ENCODE measurements around the gene SYMPK.

SYMPK gene

DNA sequence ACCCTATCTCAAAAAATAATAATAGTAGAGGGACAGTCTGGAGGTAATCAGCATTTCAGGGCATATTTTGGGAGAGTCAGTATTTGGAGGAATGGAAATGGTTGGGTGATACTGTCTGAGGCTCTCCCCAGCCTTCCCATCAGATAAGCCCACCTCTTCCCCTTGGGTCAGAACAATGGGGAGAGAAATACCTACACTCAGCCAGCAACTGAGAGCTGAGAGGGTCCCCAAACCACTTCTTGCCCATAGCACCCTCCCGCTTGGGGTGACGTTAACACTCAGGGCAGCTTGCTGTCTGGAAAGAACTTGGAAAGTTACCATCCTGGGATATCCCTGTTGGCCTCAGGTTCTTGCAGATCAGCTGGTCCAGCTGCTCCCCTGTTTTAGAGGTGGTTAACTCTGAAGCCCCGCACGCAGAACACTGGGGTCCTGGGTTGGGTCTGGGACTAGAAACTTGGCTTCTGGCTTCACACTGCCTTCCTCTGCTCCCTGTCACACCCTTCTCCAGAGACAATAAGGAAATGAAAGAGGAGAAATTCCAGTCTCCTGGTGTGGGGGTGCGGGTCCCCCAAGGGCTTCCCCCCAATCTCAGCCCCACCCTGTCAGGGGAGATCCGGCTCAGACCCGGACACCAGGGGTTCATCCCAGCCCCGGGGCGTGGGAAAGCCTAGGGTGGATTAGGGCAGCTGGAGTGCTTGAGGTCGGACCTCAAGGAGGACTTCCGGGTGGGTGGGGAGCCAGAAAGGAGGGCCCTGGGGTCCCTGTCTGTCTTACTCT, 3.6 kb upstream of the SYMPK start:
- DNase-seq (ENCODE audit: low spot score), result no peak

DNA sequence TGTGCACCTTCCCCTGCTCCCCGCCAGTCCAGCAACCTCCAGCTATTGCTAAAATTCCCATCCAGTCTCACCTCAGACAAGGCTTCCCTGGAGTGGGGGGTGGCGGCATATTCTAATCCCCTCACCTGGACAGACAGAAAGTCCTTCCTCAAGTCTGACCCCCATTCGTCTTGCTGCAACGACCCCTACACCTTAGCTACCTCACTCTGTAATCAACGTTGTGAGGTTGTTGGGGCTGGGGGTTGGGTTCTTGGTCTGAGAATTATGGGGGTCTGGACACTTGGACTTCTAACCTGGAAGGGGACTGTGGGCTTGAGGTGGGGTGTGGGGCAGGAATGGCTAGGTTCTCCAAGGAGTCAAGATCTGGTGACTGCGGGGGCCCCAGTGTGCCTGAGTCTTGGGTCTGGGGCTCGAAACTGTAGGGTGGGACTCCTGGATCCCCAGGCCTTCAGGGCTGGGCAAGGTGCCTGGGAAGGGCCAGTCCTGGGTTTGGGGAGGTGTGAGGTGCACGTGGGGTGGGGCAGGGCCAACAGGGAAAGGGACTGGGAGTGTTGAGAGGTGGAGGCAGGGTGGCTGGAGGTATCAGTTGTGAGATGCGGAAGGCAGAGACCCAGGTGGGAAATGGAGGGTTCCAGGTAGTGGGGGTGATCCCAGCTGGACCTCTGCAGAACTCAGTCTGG, 2.5 kb upstream of the SYMPK start:
- DNase-seq (ENCODE audit: low spot score), result no peak

DNA sequence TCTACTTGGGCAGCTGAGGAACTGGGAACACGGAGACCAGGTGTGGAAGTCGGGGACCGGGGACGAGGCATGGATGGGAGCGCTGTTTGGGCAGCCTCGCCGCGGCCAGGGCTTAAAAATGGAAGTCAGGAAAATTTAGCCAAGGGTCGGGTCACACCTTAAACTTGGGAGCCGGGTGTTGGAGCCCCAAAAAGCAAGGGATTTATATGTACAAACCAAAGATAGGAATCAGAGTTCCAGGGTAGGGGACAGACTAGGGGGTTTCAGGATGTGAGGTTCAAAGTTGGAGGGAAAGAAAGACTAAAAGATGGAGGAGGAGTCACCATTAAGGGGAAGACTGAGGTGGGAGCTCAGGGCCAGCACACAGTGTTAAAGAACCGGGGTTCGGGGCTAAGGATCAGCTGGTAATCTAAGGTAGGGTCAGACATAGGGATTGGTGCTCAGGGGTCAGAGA, 1.7 kb upstream of the SYMPK start:
- DNase-seq (ENCODE audit: low spot score), result no peak

DNA sequence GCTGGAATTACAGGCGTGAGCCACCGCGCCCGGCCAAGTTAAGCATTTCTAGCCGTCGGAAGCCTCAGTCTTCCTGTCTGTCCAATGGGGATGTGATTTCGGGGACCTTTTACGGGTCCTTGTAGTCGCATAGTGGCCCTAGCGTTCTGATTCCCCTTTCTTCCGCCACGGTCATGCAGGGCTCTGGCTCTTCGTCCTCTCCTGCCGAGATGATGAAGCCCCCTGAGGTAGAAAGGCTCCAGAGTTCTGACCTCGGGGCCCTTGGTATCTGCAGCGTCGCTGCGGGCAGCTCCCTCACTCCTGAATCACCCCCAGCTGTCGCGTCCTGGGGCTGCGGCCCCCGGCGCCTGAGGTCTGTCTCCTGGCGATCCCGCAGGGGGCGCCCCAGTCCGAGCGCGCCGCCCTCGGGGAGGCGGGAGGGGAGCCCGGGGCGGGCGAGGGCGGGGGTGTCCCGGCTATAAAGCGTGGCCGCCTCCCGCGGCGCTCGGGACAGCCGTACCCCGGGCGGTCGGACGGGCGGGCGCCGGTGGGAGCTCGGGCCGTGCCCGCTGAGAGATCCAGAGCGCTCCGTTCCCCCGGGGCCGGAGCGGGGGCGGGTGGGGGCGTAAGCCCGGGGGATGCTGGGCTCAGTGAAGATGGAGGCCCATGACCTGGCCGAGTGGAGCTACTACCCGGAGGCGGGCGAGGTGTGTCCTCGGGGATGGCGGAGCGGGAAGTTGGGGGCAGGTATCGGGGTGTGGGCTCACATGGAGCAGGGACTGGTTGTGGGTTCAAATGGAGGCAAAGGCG, 1.1 kb upstream of the SYMPK start, which contains the start of gene FOXA3:
Gene FOXA3 (plus strand): TSS at position 487 of the 789 bp plus-strand sequence. CDS start 131 bp downstream, at position 618.
- DNase-seq (ENCODE audit: low spot score), result peak; percentile 78

DNA sequence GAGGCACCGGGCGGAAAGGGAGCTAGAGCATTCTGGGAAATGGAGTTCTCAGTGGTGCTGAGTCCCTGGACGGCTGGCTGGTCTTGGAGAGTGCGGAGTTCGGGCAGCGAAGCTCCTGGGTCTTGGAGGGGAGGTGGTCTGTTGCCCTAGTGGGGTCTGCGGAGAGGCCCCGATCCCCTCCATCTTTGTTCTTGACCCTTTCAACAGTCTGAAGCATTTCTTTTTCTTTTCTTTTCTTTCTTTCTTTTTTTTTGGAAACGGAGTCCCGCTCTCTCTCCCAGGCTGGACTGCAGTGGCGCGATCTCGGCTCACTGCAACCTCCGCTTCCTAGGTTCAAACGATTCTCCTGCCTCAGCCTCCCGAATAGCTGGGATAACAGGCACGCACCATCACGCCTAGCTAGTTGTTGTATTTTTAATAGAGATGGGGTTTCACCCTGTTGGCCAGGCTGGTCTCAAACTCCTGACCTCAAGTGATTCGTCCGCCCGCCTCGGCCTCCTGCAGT, 440 bp upstream of the SYMPK start:
- DNase-seq (ENCODE audit: low spot score), result no peak

DNA sequence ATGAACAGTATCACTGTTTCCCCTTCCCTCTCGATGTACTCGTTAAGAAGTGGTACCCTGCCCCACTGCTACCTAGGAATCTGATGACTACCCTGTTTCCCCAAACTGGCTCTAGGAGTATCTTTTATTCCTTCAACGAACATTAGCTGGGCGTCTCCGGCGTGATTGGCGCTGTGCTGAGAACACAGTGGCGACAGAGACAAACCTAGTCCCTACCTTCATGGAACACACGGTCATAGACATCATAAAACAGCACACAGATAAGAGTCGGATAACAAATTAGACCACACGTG, 730 bp downstream of the SYMPK start:
- no peak for DNase-seq (ENCODE audit: low spot score)

DNA sequence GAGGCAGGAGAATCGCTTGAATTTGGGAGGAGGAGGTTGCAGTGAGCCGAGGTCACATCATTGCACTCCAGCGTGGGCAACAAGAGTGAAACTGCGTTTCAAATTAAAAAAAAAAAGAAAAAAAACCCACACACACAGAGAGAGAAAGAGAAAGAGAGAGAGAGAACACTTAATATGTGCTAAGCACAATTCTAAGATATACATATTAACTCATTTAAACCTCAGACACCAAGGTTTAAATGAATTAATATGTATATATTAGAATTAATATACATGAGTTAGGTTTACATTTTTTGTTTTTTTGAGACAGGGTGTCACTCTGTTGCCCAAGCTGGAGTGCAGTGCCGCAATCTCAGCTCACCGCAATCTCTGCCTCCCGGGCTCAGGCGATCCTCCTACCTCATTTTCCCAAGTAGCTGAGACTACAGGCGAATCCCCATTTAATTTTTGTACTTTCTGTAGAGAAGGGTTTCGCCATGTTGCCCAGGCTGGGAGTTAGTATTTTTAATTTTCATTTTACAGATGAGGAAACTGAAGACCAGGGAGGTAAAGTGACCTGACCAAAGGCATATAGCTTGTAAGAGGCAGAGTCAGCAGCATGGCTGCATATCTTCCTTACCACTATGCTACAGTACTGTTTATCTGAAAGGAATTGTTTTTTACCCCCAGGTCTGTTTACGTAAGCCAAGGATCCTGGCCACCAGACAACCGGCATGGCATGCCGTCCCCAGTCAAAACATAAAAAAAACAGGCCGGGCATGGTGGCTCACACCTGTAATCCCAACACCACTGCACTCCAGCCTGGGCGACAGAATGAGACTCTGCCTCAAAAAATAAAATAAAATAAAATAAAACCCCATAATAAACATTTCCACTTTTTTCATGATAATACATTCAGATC, 2.3 kb downstream of the SYMPK start:
- no peak for DNase-seq (ENCODE audit: low spot score)

DNA sequence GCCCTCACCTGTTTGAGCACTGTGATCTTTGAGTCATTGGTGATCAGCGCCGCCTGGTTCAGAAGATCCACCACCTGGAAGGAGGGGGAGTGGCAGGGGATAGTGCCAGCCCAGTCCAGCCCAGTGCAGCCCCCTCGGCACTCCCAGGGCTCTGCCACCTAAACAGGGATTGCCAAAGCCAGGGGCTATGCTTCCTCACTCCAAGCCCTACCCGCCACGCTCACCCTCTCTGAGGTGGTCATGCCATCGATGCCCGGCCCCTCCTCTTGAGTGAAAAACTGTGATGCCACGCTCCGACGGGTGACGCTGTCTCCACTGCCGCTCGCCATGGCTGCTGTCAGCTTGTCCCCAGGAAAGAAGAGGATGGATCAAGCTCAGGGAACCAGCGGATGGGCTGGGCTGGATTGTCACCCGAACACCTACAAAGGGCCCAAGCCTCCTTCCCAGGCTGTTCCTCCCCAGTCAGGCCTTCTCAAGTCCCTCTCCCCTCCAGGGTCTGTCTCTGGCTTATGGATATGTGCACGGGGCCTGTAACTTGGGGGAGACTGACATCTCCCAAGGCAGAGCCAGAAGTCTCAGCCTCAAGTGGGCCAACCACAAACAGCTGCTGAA, 8.7 kb downstream of the SYMPK start:
- DNase-seq (ENCODE audit: low spot score), result no peak

DNA sequence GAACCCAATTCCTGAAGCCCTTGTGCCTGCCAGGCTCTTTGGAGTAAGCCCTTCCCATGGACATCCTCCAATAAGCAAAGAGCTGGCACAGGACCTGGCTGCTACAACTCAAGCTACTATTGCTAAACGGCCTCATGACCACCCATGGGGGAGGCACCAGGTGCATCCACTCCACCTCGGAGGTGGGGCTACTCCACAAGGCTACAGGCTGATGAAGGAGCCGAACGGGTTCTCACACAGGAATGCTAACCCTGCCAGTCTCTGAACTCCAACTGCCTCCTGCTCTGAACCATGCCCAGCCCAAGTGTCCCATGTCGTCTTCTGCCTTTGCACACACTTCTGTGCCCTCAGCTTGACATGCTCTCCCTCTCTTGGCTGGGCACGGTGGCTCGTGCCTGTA, 10.0 kb downstream of the SYMPK start:
- no peak for DNase-seq (ENCODE audit: low spot score)

DNA sequence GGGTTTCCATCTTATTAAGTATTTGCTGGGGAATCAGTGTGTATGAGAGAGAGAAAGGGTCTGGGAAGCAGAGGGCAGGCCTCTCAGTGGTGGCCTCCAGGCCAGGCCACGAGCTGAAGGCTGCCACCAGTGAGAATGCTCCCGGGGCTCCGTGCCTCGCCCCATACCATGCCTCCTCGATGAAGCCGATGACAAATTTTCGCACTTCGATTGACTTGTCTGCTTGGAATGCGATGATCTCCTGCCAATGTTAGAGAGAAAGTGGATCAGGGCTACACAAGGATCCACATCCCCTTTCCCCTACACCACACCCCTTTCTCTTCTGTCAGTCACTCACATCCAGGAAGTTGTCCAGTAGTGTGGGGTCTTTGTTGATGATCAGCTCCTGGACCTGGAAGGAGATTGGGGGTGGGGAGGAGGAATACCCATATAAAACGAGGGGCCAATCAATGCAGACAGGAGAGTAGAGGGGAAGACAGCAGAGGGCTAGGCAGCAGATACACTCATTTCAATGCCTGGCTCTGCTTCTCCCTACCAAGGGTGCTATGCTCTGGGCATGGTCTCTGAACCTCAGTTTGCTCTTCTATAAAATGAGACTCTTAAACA, 10.7 kb downstream of the SYMPK start:
- peak; percentile 51 for DNase-seq (ENCODE audit: low spot score)

DNA sequence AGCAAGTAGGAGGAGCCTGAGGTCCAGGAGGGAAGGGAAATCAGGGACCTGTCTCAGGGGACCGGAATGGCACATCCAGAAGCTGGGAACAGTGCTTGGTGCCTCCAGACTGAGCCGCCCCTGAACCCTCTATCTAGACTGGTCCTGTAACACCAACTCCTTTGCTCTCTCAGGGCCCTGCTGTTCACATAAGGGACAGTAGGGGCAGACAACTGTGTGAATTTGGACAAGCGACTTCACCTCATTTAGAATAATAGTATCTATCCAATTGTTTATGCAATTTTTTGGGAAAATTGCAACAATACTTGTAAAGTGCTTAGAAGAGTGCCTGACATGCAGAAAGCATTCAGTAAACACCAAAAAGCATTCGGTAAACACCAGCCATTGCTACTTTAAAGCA, 14.0 kb downstream of the SYMPK start:
- no peak for DNase-seq (ENCODE audit: low spot score)

DNA sequence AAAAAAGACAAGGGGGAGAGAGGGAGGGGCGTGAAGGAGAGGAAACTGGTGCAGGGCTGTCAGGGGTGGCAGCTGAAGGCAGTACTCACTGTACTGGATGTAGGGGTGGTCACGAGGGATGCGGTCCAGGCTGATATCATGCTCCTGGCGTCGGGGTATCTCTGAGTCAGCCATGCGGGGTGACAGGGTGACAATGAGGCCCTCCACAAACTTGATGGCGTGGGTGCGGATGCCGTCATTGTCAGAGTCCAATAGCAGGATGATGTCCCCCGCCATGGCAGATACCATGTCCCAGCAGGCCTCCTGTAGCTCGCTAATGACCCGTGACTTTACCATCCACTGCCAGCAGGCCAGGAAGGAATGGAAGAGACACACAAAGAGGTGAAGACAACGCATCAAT, 15.3 kb downstream of the SYMPK start:
- no peak for DNase-seq (ENCODE audit: low spot score)

DNA sequence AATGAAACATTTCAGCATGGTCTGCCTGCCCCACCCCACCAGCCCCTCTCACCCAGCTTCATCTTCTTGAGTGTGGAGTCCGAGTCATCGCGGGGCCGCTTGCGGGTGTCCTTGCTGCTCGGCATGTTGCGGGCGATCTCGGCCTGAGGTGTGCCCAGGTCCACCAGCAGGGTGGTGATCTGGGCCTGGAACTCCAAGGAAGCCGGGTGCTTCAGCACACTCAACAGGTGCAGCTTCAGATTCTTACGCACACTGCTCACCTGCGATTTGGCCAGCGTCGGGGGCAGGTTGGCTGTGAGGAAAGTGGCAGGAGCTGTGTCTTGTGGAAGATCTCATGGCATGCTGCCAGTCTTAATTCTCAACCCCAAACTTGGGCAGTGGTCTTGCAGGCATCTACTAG, 20.7 kb downstream of the SYMPK start:
- DNase-seq (ENCODE audit: low spot score), result no peak

DNA sequence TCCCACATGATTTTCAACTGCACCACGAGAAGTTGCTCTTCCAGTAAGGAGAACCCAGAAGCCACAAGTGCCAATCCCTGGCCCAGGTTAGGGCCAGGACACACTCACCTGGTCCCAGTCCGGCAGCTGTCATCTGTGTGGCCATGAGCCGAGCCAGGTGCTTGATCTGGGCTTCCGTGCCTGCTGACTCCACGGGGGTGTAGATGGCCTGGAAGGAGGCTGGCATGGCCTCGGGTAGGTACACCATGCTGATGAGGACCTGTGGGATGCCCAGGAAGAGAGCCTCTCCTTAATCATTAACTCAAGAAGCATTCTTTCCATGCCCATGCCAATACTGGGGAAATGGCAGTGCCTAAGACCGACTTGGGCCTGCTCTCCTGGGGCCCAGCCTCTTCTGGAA, 28.0 kb downstream of the SYMPK start:
- no peak for DNase-seq (ENCODE audit: low spot score)

DNA sequence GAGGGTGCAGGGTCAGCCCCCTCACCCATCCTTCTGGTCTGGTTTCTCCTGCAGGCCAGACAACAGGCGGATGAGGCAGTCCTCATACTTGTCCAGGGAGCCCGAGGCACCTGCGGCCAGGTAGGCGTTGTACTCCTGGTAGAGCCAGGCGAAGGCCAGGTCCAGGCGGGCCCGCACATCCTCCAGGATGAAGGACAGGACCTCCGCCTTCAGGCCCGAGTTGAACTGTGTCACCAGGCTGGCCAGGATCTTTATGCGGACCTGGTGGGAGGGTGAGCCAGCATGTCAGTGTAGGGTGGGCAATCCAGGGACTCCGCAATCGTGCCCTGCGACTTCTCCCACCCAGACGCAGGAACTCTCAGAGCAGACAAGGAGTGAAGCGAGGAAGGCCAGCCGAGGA, 34.0 kb downstream of the SYMPK start:
- no peak for DNase-seq (ENCODE audit: low spot score)

DNA sequence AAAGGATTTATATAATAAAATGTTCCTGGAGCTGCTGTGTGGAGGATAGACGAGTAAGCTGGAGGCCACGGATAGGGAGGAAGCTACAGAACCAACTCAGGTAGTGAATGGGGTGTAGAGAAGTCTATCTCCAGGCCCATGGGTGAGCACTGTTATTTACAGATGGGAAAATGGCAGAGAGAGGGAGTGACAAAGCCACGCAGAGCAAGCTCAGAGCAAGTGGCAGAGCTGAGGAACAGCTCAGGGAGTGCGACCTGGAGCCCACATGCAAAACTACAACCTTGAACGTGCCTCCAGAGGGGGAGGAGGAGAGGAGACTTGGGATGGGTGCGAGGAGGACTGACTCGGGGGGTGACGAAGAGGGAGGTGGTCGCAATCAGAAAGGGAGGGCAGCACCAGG, 34.4 kb downstream of the SYMPK start:
- no peak for DNase-seq (ENCODE audit: low spot score)

DNA sequence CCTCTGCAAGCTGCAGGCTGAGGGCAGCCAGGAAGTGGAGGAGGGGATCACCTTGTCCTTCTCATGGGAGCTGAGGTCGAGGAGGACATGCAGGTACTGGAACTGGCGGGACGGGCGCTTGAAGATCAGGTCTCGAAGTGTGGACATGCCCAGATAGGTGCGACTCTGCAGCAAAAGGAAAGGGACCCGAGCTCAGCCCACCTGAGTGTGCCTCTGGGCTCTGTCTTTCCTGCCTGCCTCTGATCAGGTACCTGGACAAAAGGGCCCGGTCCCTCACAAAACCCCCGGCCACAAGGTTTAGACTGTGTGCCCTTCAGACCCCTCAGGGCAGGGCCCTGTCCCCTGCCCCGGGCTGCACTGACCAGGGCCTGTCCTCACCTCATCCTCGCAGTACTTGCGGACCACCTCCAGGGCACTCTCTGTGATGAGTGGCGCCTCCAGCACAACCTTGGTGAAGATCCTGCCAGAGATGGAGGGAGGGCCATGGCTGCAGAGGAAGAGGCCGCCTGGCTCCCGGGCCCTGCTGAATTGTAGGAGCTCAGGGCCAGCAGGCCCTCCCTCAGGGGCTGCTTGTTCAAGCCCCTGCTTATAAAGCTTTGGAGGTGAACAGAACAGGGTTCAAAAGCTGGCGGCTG, 35.4 kb downstream of the SYMPK start:
- DNase-seq (ENCODE audit: low spot score), result no peak

DNA sequence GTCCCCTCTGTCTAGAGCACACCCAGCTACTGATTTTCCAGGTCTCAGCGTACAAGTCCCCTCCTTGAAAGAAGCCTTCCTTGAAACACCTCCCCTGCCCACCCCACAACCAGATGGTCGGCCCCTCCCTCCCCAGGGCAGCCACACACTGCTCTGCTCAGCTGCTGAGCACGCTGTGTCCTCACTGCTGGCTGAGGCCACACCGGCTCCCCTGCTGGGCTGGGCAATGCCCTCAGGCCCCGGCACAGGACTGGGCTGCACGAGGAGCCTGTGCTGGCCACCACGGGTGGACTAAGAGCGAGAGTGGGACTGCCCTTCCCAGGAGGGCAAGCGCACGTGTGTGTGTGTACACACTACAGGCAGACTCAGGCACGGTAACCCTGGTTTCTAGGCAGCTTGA, 36.0 kb downstream of the SYMPK start:
- no peak for DNase-seq (ENCODE audit: low spot score)

DNA sequence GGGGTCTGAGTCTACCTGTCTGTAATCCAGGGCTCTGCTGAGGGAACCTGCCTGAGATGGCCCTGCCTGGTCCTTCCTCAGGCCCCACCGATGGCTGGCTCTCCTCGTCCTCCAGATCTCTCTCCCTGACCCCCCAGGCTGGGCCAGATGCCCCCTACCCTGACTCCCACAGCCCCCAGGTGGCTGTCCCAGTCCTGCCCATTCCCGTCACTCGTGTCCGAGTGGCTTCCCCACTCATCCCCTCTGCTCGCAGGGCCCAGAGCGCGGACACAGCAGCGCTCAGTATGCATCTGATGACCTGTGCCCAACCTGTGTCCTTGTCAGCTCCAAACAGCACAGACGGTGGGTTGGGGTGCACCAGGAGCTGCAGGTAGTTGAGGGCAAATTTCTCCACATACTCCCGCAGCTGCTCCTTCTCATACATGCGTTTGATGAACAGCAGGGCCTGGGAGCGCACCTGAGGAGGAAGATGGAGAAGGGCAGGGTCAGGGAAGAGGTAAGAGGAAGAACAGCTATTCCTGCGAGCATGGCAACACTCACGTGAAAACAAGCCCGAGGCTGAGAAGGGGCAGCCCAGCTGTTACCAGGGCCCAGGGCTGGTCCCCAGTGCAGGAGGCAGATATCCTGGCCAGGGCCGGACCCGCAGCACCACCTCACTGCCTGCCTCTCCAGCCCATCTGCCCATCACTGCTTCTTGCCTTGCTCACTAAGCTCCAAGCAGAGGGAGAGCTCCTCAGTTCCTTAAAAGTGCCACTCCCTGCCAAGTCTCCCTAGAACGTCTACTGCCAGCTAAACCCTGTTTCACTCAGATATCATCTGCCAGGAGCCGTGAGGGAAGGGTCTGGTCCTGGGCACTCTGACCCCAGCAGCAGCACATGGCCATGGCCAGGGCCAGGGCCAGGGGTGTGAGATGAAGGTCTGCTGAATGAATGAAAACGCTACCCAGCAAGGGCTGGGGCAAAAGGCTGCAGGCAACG, 36.7 kb downstream of the SYMPK start:
- no peak for DNase-seq (ENCODE audit: low spot score)

Data from AG20443 (cell line).